SU-DHL-6 (cell line): Measurements from ENCODE around the gene NXPH3.

Experiments
- H2AFZ ChIP-seq: fragments of 200-600 bp; sonication (generic); 2 replicates; pipeline ENCODE4 v1.6.1; 2014; ENCODE audit warnings: low read depth, mild to moderate bottlenecking, moderate library complexity, mixed read lengths, antibody characterized with exemption, low read length; ENCODE audit not compliant: severe bottlenecking
- H3F3A ChIP-seq: fragments of 200-600 bp; shearing (Covaris generic); 2 replicates; pipeline ENCODE4 v1.6.0; 2016; ENCODE audit warnings: antibody characterized with exemption, mild to moderate bottlenecking; ENCODE audit not compliant: insufficient read depth
- H3K27ac ChIP-seq: fragments of 200-600 bp; sonication (generic); 2 replicates; pipeline ENCODE4 v1.5.1; 2016; ENCODE audit warnings: low read depth, mild to moderate bottlenecking, low read length, moderate library complexity, mixed read lengths
- H3K27me3 ChIP-seq: fragments of 200-600 bp; sonication (generic), shearing (Covaris generic); 2 replicates; pipeline ENCODE4 v1.6.0; 2014; ENCODE audit warnings: mild to moderate bottlenecking, low read length
- H3K36me3 ChIP-seq: fragments of 200-600 bp; sonication (generic); 2 replicates; pipeline ENCODE4 v1.6.1; 2014; ENCODE audit warnings: mild to moderate bottlenecking, low read length, mixed read lengths
- H3K4me2 ChIP-seq: fragments of 300-600, 200-600 bp; shearing (Covaris generic), sonication (generic); 2 replicates; pipeline ENCODE4 v1.6.0; 2014; ENCODE audit warnings: low read length, low read depth, mild to moderate bottlenecking; ENCODE audit not compliant: poor library complexity, severe bottlenecking
- H3K4me3 ChIP-seq: fragments of 200-600 bp; sonication (generic); 2 replicates; pipeline ENCODE4 v1.5.1; 2014; ENCODE audit warnings: antibody characterized with exemption, low read length, mild to moderate bottlenecking, mixed read lengths; ENCODE audit not compliant: insufficient read depth, poor library complexity, severe bottlenecking
- H3K79me2 ChIP-seq: fragments of 200-600 bp; sonication (generic); 2 replicates; pipeline ENCODE4 v1.6.1; 2014; ENCODE audit warnings: mild to moderate bottlenecking, low read length, moderate library complexity; ENCODE audit not compliant: insufficient read depth
- H3K9ac ChIP-seq: fragments of 200-600 bp; sonication (generic); 2 replicates; pipeline ENCODE4 v1.7.0; 2014; ENCODE audit warnings: mild to moderate bottlenecking, low read length
- H3K9me2 ChIP-seq: fragments of 200-600 bp; sonication (generic); replicated peaks from 2 replicates; pipeline ENCODE4 v1.6.1; 2014; ENCODE audit warnings: low read length; ENCODE audit not compliant: insufficient read depth
- H3K9me3 ChIP-seq: fragments of 200-600 bp; sonication (generic); 2 replicates; pipeline ENCODE4 v1.6.1; 2014; ENCODE audit warnings: low read length, mixed read lengths; ENCODE audit not compliant: insufficient read depth
- H4K20me1 ChIP-seq: fragments of 200-600 bp; sonication (generic); 2 replicates; pipeline ENCODE4 v1.6.1; 2014; ENCODE audit warnings: low read depth, mild to moderate bottlenecking, antibody characterized with exemption, low read length, moderate library complexity, mixed read lengths
- CTCF ChIP-seq: fragments of 200-600 bp; sonication (generic); IDR thresholded peaks from one replicate; pipeline ENCODE4 v1.5.1; 2017; ENCODE audit warnings: antibody characterized with exemption, mild to moderate bottlenecking, low read length, moderate library complexity; ENCODE audit not compliant: insufficient read depth, poor library complexity, severe bottlenecking
- EZH2phosphoT487 ChIP-seq: fragments of 200-600 bp; sonication (generic), shearing (Covaris generic); conservative IDR thresholded peaks from 2 replicates; pipeline ENCODE4 v1.6.1; 2018; ENCODE audit warnings: mild to moderate bottlenecking, antibody characterized with exemption, low read length, moderate library complexity, mixed read lengths

Gene NXPH3

DNA sequence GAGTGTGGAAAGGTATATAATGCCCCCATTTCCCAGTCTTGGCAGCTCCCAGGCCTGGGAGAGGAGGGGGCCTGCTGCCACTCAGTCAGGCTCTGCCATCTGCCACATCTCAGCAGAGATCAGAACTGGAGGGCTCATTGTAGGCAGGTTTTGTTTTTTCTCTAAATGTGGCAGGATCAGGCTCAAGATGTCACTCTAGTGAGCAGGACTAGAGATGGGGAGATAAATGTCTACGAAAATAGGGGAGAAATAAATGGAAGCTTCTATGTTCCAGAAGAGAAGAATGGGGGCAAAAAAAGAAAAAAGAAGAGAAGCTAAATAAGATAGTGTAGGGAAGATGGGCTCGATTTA is 13.9 kb downstream of the NXPH3 start:
- Histone ChIP-seq H2AFZ (no peak overlapping the region), H3K27me3 (no peaks in the 10 kb centered on the region), H3K9me3 (no peaks in the 10 kb centered on the region), H3K9ac (no peak overlapping the region), H4K20me1 (no peaks in the 10 kb centered on the region), H3K79me2 (no peaks in the 10 kb centered on the region), H3K9me2 (no peaks in the 10 kb centered on the region), H3K27ac (no peak overlapping the region), H3K4me3 (no peak overlapping the region), H3F3A (no peaks in the 10 kb centered on the region), H3K4me2 (no peak overlapping the region), H3K36me3 (no peaks in the 10 kb centered on the region)
- no peak for TF ChIP-seq EZH2phosphoT487
- no peak for TF ChIP-seq CTCF

DNA sequence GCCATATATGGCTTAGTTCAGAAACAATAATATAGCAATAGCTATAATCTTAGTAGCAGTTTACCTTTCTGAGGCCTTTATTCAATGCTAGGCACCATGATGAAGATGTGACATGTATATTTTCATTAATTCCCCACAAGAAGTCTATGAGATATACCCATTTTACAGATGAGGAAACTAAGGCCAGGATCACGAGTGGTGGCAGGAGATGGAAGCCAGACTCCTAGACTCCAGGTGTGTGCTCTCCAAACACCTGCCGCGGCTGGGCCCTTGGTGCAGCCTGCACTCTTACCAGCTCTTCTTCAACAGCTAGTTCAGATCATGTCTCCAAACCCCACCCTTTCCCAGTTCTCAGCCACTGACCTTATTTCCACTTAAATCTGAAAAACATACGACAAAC is 15.2 kb downstream of the NXPH3 start:
- H3K27me3 ChIP-seq = no peaks in the 10 kb centered on the region
- no peaks in the 10 kb centered on the region for H3K79me2 ChIP-seq
- H2AFZ ChIP-seq = no peak overlapping the region
- H4K20me1 ChIP-seq = no peaks in the 10 kb centered on the region
- no peaks in the 10 kb centered on the region for H3F3A ChIP-seq
- no peak overlapping the region for H3K9ac ChIP-seq
- no peak overlapping the region for H3K27ac ChIP-seq
- no peaks in the 10 kb centered on the region for H3K36me3 ChIP-seq
- no peak overlapping the region for H3K4me3 ChIP-seq
- TF ChIP-seq EZH2phosphoT487 = no peak
- no peak for TF ChIP-seq CTCF
- no peak overlapping the region for H3K4me2 ChIP-seq
- H3K9me3 ChIP-seq = no peaks in the 10 kb centered on the region
- H3K9me2 ChIP-seq = no peaks in the 10 kb centered on the region

GRCh38 chr17:49592263-49592662 is 16.6 kb downstream of the NXPH3 start:
- H3F3A ChIP-seq = no peaks in the 10 kb centered on the region
- no peak for TF ChIP-seq CTCF
- no peak for TF ChIP-seq EZH2phosphoT487
- H3K9ac ChIP-seq = no peak overlapping the region
- H3K4me2 ChIP-seq = no peak overlapping the region
- H3K9me3 ChIP-seq = no peaks in the 10 kb centered on the region
- no peaks in the 10 kb centered on the region for H3K79me2 ChIP-seq
- no peak overlapping the region for H3K4me3 ChIP-seq
- no peaks in the 10 kb centered on the region for H3K27me3 ChIP-seq
- no peak overlapping the region for H3K27ac ChIP-seq
- H4K20me1 ChIP-seq = no peaks in the 10 kb centered on the region
- H2AFZ ChIP-seq = no peak overlapping the region
- no peaks in the 10 kb centered on the region for H3K9me2 ChIP-seq
- H3K36me3 ChIP-seq = no peaks in the 10 kb centered on the region

DNA sequence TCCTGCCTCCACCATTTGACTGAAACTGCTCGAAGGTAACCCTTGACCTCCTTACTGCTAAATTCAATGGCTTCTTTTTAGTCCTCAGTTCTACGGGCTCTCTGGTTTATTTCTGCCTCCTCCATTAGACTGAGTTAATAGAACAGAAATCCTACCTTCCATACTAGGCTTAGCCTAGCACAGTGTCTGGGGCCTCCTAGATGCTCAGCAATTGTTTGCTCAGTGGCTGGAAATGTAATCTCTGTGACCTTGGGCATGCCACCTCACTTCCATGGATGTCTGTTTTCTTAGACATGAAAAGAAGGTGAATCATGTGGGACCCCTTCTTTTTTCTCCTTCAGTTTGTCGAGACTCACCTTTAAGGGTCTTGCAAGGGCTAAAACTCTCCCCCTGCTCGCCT is 19.7 kb downstream of the NXPH3 start:
- no peaks in the 10 kb centered on the region for H3K79me2 ChIP-seq
- no peaks in the 10 kb centered on the region for H3K27me3 ChIP-seq
- no peaks in the 10 kb centered on the region for H3K9me3 ChIP-seq
- no peak overlapping the region for H3K9ac ChIP-seq
- no peak for TF ChIP-seq CTCF
- no peaks in the 10 kb centered on the region for H4K20me1 ChIP-seq
- H3K4me2 ChIP-seq = no peak overlapping the region
- H3K9me2 ChIP-seq = no peaks in the 10 kb centered on the region
- H3K36me3 ChIP-seq = 0 out of 2 replicates have a peak, but pooled peaks cover 6% of the 10 kb centered on the region
- no peak overlapping the region for H3K27ac ChIP-seq
- H3K4me3 ChIP-seq = no peak overlapping the region
- H3F3A ChIP-seq = no peaks in the 10 kb centered on the region
- no peak overlapping the region for H2AFZ ChIP-seq
